Brain microvascular endothelial cell (primary cell): ENCODE measurements around the gene LRRC74B.

Experiments used
- DNase-seq: peaks from one replicate; pipeline ENCODE4 v3.0.0-alpha.2; 2020
- H3K27ac ChIP-seq: fragments of 250-450 bp; sonication (Bioruptor Pico); 2 replicates; pipeline ENCODE4 v1.5.1; 2020; ENCODE audit warnings: mild to moderate bottlenecking, moderate library complexity
- H3K27me3 ChIP-seq: fragments of 250-450 bp; sonication (Bioruptor Pico); replicated peaks from 2 replicates; pipeline ENCODE4 v1.5.1; 2020; ENCODE audit warnings: mild to moderate bottlenecking
- H3K36me3 ChIP-seq: fragments of 250-450 bp; sonication (Bioruptor Pico); replicated peaks from 2 replicates; pipeline ENCODE4 v1.5.1; 2020; ENCODE audit warnings: mild to moderate bottlenecking
- H3K4me3 ChIP-seq: 2 replicates; pipeline ENCODE4 v1.5.1; 2011; ENCODE audit warnings: low read depth, mild to moderate bottlenecking, control low read depth, low read length, moderate library complexity
- CTCF ChIP-seq: IDR thresholded peaks from 2 replicates; pipeline ENCODE4 v1.5.1; 2011; ENCODE audit warnings: low read depth, mild to moderate bottlenecking, moderate library complexity, low read length, control low read depth, inconsistent platforms; ENCODE audit errors: missing control alignments
- in situ Hi-C: cut with HindIII; loops from 2 replicates; pipeline ENCODE4 v1.10.0; 2017; ENCODE audit warnings: low sequenced_read_pairs, low pct_ligation_motif_present

The LRRC74B gene

GRCh38 chr22:21041937-21042336, 3.8 kb upstream of the LRRC74B start:
- Histone ChIP-seq H3K36me3 (no peaks in the 10 kb centered on the region), H3K27me3 (no peaks in the 10 kb centered on the region), H3K27ac (peak overlapping the region; percentile 61), H3K4me3 (no peak overlapping the region)
- DNase-seq: peak; percentile 84
- no peak for TF ChIP-seq CTCF
- in situ Hi-C loops: no loop called here

- no peak for DNase-seq
- H3K27ac ChIP-seq: no peak overlapping the region
- no peak for TF ChIP-seq CTCF
- H3K4me3 ChIP-seq: no peak overlapping the region
- in situ Hi-C loops: no loop called here
- H3K27me3 ChIP-seq: no peaks in the 10 kb centered on the region
- no peaks in the 10 kb centered on the region for H3K36me3 ChIP-seq
Observed at GRCh38 chr22:21042978-21043859, 2.5 kb upstream of the LRRC74B start.

GRCh38 chr22:21043860-21044535, 1.7 kb upstream of the LRRC74B start:
- no peaks in the 10 kb centered on the region for H3K36me3 ChIP-seq
- no peak for TF ChIP-seq CTCF
- H3K27ac ChIP-seq: peak overlapping the region; percentile 91
- no peak for DNase-seq
- in situ Hi-C loops: no loop called here
- H3K4me3 ChIP-seq: no peak overlapping the region
- H3K27me3 ChIP-seq: no peaks in the 10 kb centered on the region

- TF ChIP-seq CTCF: no peak
- peak overlapping the region; percentile 91 for H3K27ac ChIP-seq
- H3K4me3 ChIP-seq: peak overlapping the region; percentile 43
- in situ Hi-C loops: no loop called here
- no peaks in the 10 kb centered on the region for H3K36me3 ChIP-seq
- peak; percentile 93 for DNase-seq
- no peaks in the 10 kb centered on the region for H3K27me3 ChIP-seq
Observed at GRCh38 chr22:21044931-21045584, 688 bp upstream of the LRRC74B start.

- TF ChIP-seq CTCF: no peak
- no peak for DNase-seq
- Histone ChIP-seq H3K36me3 (no peaks in the 10 kb centered on the region), H3K27ac (no peak overlapping the region), H3K27me3 (no peaks in the 10 kb centered on the region), H3K4me3 (no peak overlapping the region)
- in situ Hi-C loops: no loop called here
Observed at GRCh38 chr22:21047035-21047661, 1.4 kb downstream of the LRRC74B start.
